GM18873 (cell line): ENCODE data around the gene LSM14A.

Experiments used
- ATAC-seq: cut with Tn5 transposase; IDR thresholded peaks from one replicate; pipeline ENCODE4 v1.9.1; 2021; ENCODE audit warnings: mild to moderate bottlenecking, moderate library complexity, moderate number of reproducible peaks; ENCODE audit not compliant: unreplicated experiment, low FRiP score

LSM14A gene

DNA sequence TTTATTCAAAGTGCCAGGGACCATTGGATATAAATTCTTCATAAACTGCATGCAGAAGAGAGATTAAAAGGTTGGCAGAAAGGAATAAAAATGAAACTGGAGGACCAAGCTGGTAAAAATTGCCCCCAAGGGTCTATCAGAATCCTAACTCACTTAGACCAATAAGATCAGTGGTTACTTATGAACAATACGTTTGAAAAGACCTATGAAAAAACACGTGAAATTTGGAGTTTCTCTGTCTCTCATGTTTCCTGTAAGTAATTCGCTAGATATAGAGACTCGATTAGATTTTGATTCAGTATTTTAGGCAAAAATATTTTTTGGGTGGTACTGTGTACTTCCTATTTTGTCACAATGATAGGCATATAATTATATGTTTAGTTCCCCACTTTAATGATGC lies 104.9 kb downstream of the LSM14A start:
- no peak for ATAC-seq

GRCh38 chr19:34278783-34279182 lies 106.5 kb downstream of the LSM14A start:
- no peak for ATAC-seq
